Hepatocyte (in vitro differentiated cells): ENCODE data around the gene RAI1.

ENCODE experiments used
- CTCF ChIP-seq: fragments of 200-600 bp; sonication (generic); IDR thresholded peaks from 2 replicates; pipeline ENCODE4 v1.5.1; 2016; ENCODE audit warnings: antibody characterized with exemption, mild to moderate bottlenecking; ENCODE audit not compliant: poor library complexity
- EZH2 ChIP-seq: fragments of 200-600 bp; sonication (generic); IDR thresholded peaks from 2 replicates; pipeline ENCODE4 v1.6.1; 2016; ENCODE audit warnings: antibody characterized with exemption, mild to moderate bottlenecking, borderline replicate concordance
- EZH2phosphoT487 ChIP-seq: fragments of 200-600 bp; sonication (generic); IDR thresholded peaks from one replicate; pipeline ENCODE4 v1.6.1; 2018; ENCODE audit warnings: antibody characterized with exemption, mild to moderate bottlenecking, low read depth, moderate library complexity; ENCODE audit not compliant: unreplicated experiment, severe bottlenecking

- TF ChIP-seq CTCF = no peak
- TF ChIP-seq EZH2phosphoT487 = no peak
- no peak for TF ChIP-seq EZH2
Measured at GRCh38 chr17:17795296-17795695, 114.0 kb downstream of the RAI1 start.
